ENCODE data around the gene SH2B3. TPM values are rescaled to one million over a fixed set of nuclear protein-coding genes. Genes with fewer than 3 reads are reported as not detected.

The SH2B3 gene
- 29.1 and 43.1 TPM in 2 replicates for total RNA-seq

GRCh38 chr12:111405859-111406473 is at the start of gene SH2B3:
Gene SH2B3, plus strand, starts transcription at chr12:111405923. Its CDS starts 12,223 bp downstream, at chr12:111418146.

GRCh38 chr12:111368788-111369495 is 36.8 kb upstream of the SH2B3 start, which contains the start of gene PHETA1:
Gene PHETA1, minus strand, starts transcription at chr12:111369095. Its CDS starts 5,668 bp downstream, at chr12:111363427.

Other genes starting within 250 kb of the SH2B3 start
- gene PHETA1, start 36.8 kb upstream of the SH2B3 start, total RNA-seq: 7.7 and 9.0 TPM in 2 replicates
- 31.7 and 33.9 TPM in 2 replicates for gene ATXN2, start 193.4 kb downstream of the SH2B3 start, total RNA-seq